HPDE6-E6E7 (cell line): ENCODE measurements around the gene LXN.

ENCODE experiments used
- DNase-seq: peaks from one replicate; pipeline ENCODE4 v3.0.0; 2011; ENCODE audit warnings: missing footprints; ENCODE audit errors: extremely low spot score

Gene LXN

DNA sequence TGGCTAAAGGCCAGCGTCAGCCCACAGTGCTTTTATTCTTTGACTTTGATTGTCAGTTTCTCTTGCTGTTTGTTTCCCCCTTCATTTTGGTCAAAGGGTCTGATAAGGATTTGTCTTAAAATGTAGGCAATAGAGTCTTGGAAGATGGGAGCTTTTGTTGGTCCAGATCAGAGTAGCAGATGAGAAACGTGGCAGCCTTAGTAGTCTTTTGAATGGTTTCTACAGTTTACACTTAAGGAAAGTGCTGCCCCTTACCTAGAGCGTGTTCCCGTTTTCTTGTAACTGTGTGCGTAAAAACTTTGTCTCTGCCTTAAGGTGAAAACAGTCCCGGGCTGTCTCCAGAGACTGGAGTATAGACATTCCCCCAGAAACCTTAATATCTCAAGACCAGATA lies 630 bp downstream of the LXN start:
- no peak for DNase-seq

DNA sequence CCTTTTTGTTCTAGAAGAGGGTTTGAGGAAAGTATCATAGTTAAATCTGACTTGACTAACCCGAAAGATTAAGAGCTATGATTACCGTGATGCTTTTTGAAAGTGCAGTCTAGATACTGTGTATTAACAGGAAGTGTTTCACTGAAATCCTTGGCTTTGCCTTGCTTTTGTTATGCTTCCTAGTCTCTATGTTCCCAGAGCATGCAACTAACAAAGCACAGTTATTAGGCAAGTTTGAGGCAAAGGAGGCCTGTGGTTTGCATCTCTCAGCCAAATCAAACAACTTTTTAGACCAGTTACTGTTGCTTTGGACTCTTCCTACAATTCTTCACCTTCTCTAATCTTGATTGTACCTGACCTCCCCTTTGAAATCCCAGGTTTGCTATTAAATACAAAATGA lies 3.9 kb downstream of the LXN start:
- no peak for DNase-seq

DNA sequence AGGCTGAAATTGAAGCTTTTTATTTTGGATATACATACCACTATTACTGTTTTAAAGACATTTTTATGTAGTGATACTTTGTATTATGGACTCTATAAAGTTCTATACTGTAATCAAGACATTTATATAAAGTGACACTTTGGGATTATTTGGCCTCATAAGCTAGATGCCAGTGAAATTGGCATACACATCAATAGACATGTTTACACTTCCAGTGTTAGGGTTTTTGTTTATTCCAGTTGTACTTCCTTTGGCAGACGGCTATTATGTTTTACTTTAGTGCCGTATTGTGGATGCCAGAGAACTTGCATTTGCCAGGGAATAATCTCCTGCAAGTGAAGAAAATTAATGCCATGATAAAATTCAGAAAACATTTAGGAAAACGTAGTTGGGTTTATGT lies 6.0 kb downstream of the LXN start:
- DNase-seq: no peak

DNA sequence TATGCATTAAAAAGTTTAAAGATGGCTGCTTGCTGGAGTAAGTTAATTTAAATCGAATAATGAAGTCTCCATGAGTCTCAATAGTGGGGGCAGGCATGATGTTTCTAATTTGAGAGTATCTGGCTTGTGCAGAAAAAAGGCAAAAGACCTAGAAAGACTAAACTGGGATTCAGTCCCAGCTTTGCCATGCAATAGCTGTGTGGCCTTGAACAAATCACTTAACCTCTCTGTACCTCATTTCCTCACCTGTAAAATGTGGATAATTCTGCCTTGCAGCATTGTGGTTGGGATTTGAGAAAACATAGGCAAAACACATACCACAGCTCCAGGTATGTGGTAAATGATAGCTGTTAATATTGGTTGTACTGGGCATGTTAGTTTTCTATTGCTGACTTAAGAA lies 8.6 kb downstream of the LXN start:
- DNase-seq: no peak

DNA sequence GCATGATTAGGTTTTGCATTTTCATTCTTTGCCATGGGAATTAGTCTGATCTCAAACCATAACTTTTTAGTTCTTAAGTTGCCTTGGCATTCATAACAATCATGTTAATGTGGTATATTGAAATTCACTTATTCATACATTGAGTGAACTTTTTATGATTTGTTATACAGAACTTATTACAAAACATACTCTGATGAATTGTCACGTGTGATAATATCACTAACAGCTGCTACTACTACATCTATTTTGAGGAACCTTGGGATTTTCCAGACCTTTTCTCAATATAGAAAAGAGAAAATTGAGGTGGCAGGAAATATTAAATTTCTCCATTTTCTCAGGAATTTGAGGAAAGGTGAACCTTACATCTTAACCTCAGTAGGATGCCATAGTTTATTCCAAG lies 9.2 kb downstream of the LXN start:
- no peak for DNase-seq

DNA sequence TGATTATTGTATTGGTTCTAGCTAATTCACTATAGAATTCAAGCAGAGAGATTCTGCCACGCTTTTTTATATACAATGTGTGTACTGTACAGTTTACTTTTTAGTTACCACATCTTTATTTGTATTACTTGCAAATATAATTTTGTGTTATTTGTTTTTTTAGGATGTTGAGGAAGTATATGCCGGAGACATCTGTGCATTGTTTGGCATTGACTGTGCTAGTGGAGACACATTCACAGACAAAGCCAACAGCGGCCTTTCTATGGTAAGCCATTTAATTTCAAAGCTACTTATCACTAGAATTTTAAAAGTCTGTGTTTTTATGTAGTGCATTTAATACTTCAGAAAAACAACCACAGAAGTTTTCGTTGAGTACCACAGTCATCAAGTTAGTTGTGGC lies 11.7 kb downstream of the LXN start:
- no peak for DNase-seq

DNA sequence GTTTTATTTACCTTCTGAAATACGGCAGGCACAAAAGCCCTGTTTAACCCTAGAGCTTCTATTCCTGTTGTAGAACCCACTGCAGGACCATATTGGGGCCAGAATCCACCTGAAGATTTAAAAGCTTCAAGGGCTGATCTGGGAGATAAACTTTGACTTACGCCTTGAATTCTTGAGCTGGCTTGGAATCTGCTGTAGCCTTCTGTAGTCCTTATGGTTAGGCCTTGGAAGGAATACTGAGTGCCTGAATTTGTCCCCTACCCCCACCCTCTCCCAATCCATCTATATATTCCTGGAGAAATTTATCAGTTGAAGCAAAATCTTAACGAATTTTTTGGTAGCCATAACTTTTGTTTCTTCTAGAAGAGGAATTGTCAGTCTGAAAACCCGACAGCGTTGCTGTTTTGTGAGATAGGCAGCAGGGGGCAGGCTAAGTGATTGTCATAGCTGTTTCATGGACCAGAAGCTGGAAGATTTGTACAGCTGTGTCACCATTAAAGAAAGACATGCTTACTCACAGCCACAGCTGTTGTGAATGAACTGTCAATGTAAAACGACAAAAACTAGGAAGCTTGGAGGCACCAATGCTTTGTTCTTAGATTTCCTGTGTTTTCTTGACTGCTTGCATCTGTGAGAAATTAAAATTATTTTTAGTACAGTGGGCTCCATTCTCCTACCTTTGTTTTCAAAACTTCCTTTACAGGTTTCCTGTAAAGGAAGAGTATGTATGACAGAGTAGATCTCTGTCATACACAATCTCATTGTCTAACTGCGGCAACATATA lies 12.8 kb downstream of the LXN start:
- DNase-seq: peak; percentile 37

DNA sequence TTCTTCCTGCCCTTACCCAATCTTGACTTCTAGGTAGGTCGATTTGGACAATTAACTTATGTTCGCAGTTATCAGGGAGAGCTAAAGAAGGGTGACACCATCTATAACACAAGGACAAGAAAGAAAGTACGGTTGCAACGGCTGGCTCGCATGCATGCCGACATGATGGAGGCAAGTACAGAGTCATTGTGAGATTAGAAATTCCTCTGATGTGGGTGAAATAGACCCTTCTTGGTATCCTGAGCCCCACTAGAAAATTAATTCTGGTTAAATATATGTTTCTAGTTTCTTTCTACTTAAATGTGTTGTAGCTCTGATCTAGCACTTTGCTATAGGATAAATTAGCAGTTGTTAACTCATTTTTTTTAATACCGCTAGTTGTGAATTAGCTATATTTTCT lies 13.6 kb downstream of the LXN start:
- DNase-seq: no peak

DNA sequence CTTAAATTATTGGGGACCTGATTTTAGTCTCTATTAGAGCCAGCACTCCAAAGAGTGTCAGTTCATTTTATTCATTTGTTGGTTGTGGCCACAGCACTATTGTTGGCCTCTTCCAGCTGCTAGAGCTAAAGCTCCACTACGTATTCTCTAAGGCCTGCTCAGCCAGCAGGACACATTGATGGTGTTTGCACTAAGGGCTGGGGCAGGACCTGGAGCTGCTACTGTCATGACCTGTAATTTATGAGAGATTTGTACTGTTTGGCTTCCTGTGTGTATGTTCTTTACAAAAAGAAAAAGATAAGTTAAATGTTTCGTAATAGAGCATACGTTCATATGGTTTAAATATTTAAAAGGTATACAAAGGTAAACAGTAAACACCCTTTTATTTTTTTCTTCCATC lies 20.0 kb downstream of the LXN start:
- no peak for DNase-seq

DNA sequence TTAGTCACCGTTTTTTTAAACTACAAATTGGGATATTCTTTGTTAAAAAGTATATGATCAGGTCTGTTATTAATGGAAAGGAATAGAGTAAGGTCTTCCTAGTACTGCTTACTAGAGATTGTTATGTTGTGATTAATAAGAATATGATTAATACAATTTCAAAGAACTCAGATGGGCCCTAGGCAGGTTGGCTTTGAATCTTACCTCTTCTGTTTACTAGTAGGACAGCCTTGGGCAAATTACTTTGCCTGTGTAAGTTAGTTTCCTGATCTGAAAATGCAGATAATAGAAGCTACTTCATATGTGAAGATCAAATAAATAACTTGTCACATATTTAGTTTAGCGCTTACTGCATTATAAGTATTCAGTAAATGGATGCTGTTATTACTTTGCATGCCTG lies 21.3 kb downstream of the LXN start:
- DNase-seq: no peak

DNA sequence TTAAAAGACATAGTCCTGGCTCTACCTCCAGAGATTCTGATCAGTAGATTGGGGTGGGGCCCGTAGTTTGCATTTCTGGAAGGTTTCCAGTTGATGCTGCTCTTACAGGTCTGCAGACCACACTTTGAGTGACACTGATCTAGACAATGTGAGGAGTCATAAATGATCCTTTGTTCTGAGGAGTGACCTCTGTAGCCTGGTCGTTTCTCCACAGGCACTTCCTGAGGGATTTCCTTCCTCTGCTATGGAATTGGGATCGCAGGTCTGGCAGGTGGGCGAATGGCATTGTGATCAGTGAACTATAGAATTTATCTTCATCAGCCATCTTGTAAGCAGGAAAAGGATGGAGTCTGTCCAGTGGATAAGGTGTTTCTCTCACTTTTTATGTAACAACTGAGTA lies 22.7 kb downstream of the LXN start:
- no peak for DNase-seq

DNA sequence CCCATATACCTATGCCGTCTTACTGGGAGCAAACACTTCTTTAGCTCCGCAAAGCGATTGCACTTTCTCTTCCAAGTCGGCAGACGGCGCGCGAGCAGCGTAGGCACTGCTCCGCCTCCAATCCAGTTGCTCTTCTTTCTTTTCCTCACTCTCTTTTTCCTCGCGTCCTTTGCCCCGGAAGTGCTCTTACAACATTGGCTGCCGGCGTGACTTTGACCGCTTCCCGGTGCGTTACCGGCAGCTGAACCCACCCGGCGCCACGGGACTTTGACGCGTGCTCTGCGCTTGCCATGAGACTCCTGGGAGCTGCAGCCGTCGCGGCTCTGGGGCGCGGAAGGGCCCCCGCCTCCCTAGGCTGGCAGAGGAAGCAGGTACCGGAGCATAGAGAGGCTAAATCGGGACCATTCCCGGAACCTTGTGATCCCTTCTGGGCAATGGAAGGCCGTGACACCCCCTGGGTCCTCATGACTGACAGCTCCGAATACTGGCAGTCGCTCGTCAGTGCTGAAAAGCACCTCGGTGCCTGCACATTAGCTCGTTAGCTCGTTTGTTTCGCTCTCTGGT lies 28.0 kb downstream of the LXN start, which contains the start of gene GFM1:
TSS of gene GFM1 (plus strand) at position 183 of the 564 bp plus-strand sequence. CDS start at position 291, 108 bp downstream.
- peak; percentile 84 for DNase-seq

DNA sequence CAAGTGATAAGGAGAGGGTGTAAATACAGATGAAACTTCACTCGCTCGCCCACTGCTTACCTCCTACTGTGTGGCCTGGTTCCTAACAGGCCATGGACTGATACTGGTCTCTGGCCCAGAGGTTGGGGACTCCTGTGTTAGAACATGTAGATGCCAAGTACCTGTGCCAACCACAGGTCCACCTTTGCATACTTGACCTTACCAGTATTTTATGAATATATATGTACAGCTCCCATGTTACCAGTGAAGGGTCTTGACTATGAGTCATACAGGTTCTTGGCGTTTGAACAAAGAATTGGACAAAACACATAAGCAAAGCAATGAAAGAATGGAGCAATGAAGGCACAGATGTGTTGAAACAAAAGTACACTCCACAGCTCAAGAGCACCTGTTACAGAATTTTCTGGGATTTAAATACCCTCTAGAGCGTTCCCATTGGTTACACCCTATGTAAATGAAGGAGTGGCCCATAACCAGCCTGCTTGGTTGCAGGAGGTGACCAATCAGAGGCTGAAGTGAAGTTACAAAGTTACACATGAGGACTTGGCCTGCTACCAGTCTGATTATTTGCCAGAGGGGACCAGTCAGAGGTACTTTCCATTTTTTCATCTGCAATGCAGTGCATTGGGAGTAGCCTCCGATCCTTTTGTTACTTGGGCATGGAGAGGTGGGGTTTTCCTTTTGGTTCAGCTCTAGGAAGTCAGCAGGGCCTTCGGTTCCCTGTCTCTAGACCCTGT lies 29.8 kb downstream of the LXN start:
- no peak for DNase-seq

DNA sequence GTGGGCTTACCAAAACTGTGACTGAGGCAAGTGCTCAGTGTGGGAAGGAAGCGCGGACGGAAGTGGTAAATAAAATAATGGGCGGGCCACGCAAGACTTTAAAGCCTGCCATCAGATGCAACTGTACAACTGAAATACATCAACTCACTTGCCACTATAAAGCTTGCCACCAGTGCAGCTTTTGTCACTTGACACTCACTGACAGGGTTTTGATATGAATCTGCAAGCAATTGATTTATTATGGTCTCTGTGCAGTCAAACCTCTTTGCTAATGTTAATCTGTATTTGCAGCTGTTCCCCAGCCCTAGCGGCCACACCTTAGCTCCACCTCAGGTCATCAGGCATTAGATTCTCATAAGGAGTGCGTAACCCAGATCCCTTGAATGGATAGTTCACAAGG lies 30.4 kb downstream of the LXN start:
- no peak for DNase-seq

DNA sequence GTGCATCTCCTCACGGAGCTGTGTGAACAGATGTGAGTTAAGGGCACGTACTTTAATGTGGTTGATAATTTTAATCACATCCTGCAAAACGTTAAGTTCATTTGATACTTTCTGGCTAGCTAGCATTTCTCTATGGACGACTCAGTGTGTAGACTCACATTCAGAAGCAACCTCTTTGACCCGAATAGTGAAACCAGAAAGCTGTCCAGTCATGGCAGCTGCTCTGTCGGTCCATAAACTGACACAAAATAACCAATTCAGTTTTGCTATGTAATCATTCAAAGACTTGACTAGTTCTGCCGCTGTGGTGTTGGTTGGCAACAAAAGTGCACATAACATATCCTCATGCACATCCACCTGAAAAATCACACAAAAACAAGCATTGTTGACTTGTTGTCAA lies 31.8 kb downstream of the LXN start:
- no peak for DNase-seq

DNA sequence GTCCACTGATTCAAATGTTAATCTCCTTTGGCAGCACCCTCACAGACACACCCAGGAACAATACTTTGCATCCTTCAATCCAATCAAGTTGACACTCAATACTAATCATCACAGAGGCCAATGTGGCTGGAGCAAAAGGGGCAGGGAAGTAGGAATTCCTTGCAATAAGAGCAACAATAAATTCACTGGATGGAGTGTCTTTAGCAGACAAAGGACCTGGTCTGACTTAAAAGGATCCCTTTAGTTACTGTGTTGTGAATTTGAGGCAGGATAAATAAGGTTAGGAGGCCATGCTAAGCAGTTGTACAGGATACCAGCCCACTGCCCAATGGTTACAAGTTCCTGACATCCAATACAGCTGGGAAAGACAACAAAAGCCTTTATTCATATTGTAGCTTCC lies 40.5 kb downstream of the LXN start:
- DNase-seq: no peak

DNA sequence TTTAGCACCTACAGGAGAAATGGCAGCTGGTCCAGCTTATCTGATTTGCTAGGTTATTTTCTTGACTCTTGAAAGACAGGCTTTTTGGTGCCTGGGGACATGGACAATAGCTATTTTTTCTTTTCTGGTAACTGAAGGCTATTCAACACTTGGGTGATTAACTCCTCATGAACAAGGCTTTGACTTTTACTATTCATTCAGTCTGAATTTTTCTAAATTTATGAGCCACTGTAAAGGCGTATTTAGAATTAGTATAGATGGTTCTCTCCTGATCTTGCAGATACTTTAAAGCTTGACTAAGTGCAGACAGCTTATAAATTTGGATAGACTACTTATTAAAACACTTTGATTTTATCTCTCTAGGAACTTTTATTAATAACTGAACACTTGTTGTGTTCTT lies 46.6 kb downstream of the LXN start:
- DNase-seq: no peak

DNA sequence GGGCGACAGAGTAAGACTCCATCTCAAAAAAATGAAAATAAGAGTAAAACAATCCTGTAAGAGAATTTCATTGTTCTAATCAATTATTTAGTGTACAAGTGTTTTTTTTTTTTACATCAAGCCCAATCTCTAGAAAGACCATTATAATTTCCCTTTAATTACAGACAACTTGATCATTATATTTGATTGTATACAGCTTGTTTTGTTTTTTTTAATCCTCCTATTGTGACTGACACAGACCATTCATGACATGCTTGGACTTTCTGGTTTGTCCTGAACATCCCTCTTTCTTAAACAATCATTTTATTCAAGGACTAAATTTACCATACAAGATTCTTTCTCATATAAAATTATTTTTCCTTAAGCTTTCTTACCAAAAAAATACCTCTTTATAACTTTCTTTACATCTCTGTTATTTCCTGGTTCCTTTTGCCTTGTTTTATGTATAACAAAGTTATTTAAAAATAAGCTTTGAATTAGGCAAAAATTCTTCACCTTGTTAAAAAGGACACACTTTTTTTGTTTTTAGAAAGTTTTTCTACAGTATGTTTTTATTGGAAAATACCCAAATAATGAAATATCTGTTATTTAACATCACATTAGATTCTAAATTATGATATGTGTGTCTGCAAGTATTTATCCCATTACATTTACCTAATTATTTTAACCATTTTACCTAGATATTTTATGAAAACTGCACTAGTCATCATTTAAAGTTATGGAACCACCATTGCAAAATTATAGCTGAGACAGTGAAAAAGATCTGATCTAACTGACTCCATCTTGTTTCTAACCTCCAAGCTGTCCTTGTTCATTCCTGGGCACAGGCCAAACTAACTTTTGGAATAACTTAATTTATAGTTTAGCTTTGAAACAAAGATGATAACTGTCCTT lies 54.2 kb downstream of the LXN start:
- DNase-seq: no peak
